Uterus (tissue), 4 donors: ENCODE measurements around the gene RAB26. TPM values are rescaled to one million over a fixed set of nuclear protein-coding genes. Genes with fewer than 3 reads are reported as not detected.

ENCODE experiments used
- DNase-seq, 2 donors: peaks; one replicate each; pipeline ENCODE4 v3.0.0-alpha.2; 2019 to 2020
- H3K27ac ChIP-seq, 2 donors: fragments of 200-600 bp; sonication (generic); 1 replicate in 1 of 2; 2 replicates in 1 of 2; pipeline ENCODE4 v1.5.1; 2016 to 2018
- H3K27me3 ChIP-seq, 2 donors: fragments of 200-600 bp; sonication (generic); one replicate each; pipeline ENCODE4 v1.5.1; 2018 to 2019; ENCODE audit warnings: control low read depth in 1 of 2
- H3K36me3 ChIP-seq, 2 donors: fragments of 200-600 bp; sonication (generic); one replicate each; pipeline ENCODE4 v1.5.1; 2019; ENCODE audit warnings: control low read depth in 1 of 2
- H3K4me1 ChIP-seq, 2 donors: fragments of 200-600 bp; sonication (generic); one replicate each; pipeline ENCODE4 v1.5.1; 2018 to 2019; ENCODE audit warnings: control low read depth in 1 of 2
- H3K4me3 ChIP-seq, 2 donors: fragments of 200-600 bp; sonication (generic); 1 replicate in 1 of 2; 2 replicates in 1 of 2; pipeline ENCODE4 v1.5.1; 2018 to 2019; ENCODE audit warnings: mild to moderate bottlenecking in 1 of 2
- H3K9me3 ChIP-seq, 2 donors: fragments of 200-600 bp; sonication (generic); one replicate each; pipeline ENCODE4 v1.5.1; 2019; ENCODE audit warnings: control low read depth in 1 of 2
- POLR2A ChIP-seq, 2 donors: fragments of 450-650 bp; IDR thresholded peaks; one replicate each; pipeline ENCODE4 v1.6.1; 2016; ENCODE audit warnings: antibody characterized with exemption in 2 of 2, mild to moderate bottlenecking in 1 of 2, moderate library complexity in 1 of 2
- intact Hi-C: fragments of 100-400 bp; cut with DNase I; formaldehyde crosslinking; loops from one replicate; pipeline ENCODE4 v1.15.1; 2023; ENCODE audit warnings: low total_unique reads
- total RNA-seq, 4 donors: library from RNA; depleted of rRNA in 3 of 4; stranded (reverse); fragments of >200 nt in 3 of 4; gene quantifications; one replicate each; pipeline versions ENCODE4 v1.1.0 to v1.2.4, GENCODE V29; 2014 to 2023
- TF ChIP-seq, protein P1 (sequence below), 4 experiments: fragments of 200-600 bp in 2 of 4; fragments of 450-650 bp in 2 of 4; sonication (generic) in 2 of 4; IDR thresholded peaks; one replicate each; pipeline ENCODE4 v1.5.1; 2016 to 2019; ENCODE audit warnings: antibody characterized with exemption in 4 of 4, mild to moderate bottlenecking in 2 of 4, moderate library complexity in 1 of 4
- donor health status: DM: yes; HTN: yes; CAD: no.

Gene RAB26
- total RNA-seq, 4 donors from 2014 or later: 0.21 TPM; not detected in 3

- Histone ChIP-seq H3K9me3 (no peaks in the 10 kb centered on the region), H3K27ac (no peak overlapping the region), H3K36me3 (no peaks in the 10 kb centered on the region), H3K4me1 (peaks cover 4 to 34% of the 10 kb centered on the region in 2 donors), H3K4me3 (no peak overlapping the region), H3K27me3 (no peaks in the 10 kb centered on the region)
- intact Hi-C loops: loop anchor here (10.0 kb wide), 2 partner anchors 47 to 63 kb away; partner anchors contain the start of genes BRICD5 and PGP
- no peak for DNase-seq
- no peak for TF ChIP-seq POLR2A (IDR thresholded peaks at IDR 0.05)
- TF ChIP-seq, protein P1, sequence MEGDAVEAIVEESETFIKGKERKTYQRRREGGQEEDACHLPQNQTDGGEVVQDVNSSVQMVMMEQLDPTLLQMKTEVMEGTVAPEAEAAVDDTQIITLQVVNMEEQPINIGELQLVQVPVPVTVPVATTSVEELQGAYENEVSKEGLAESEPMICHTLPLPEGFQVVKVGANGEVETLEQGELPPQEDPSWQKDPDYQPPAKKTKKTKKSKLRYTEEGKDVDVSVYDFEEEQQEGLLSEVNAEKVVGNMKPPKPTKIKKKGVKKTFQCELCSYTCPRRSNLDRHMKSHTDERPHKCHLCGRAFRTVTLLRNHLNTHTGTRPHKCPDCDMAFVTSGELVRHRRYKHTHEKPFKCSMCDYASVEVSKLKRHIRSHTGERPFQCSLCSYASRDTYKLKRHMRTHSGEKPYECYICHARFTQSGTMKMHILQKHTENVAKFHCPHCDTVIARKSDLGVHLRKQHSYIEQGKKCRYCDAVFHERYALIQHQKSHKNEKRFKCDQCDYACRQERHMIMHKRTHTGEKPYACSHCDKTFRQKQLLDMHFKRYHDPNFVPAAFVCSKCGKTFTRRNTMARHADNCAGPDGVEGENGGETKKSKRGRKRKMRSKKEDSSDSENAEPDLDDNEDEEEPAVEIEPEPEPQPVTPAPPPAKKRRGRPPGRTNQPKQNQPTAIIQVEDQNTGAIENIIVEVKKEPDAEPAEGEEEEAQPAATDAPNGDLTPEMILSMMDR (IDR thresholded peaks at IDR 0.05): no peak
Measured at GRCh38 chr16:2151188-2152091, 3.0 kb downstream of the RAB26 start.

- peaks cover 4 to 35% of the 10 kb centered on the region in 2 donors for H3K4me1 ChIP-seq
- no peaks in the 10 kb centered on the region for H3K27me3 ChIP-seq
- no peak for TF ChIP-seq POLR2A (IDR thresholded peaks at IDR 0.05)
- TF ChIP-seq, protein P1 (IDR thresholded peaks at IDR 0.05): no peak
- no peaks in the 10 kb centered on the region for H3K9me3 ChIP-seq
- DNase-seq: no peak
- peak overlapping the region; percentile 66 to 92 for H3K4me3 ChIP-seq
- H3K36me3 ChIP-seq: no peaks in the 10 kb centered on the region
- intact Hi-C loops: loop anchor here (10.0 kb wide), 2 partner anchors 48 to 62 kb away; partner anchors contain the start of genes BRICD5 and PGP
- H3K27ac ChIP-seq: peak overlapping the region; percentile 76 to 83
Measured at GRCh38 chr16:2152695-2153506, 4.5 kb downstream of the RAB26 start.

DNA sequence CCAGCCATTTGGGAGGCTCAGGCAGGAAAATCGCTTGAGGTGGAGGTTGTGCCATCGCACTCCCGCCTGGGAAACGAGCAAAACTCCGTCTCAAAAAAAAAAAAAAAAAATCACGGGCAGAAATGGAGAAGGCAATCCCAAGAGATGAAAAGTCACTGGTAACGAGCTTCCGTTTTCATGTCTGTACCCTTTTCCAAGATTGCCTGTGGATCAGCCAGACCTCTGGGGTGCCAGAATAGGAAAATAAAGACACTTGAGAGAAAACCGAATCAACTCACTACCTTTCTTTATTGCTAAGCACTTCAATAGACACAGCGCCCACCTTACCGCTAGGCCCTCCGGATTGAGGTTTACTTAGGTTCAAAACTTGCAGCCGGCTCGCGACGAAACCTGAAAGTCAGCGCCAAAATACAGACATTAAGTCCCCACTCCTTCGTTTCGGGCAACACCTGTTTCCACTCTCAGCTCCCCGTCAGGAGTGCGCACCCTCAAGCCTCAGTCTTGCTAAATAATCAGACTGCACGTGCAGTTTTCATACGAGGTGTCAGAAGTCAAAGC is 6.2 kb downstream of the RAB26 start:
- Histone ChIP-seq H3K27me3 (no peaks in the 10 kb centered on the region), H3K9me3 (no peaks in the 10 kb centered on the region), H3K36me3 (no peaks in the 10 kb centered on the region), H3K4me1 (peaks cover 5 to 33% of the 10 kb centered on the region in 2 donors), H3K4me3 (peak overlapping the region; percentile 66 to 92), H3K27ac (peak overlapping the region; percentile 76 to 83)
- TF ChIP-seq POLR2A (IDR thresholded peaks at IDR 0.05): no peak
- intact Hi-C loops: loop anchor here (10.0 kb wide), 2 partner anchors 50 to 60 kb away; partner anchors contain the start of genes BRICD5 and PGP
- DNase-seq: no peak

GRCh38 chr16:2155091-2155950 is 6.9 kb downstream of the RAB26 start, which contains the start of gene TRAF7:
TSS of gene TRAF7 (plus strand) at chr16:2155782. CDS start at chr16:2163921, 8,139 bp downstream.
- peak; percentile 97 for TF ChIP-seq POLR2A (IDR thresholded peaks at IDR 0.05)
- TF ChIP-seq, protein P1 (IDR thresholded peaks at IDR 0.05): peak in 1 of 4 experiments; percentile 36
- Histone ChIP-seq H3K27ac (peak within 1 kb of the TSS; percentile 76 to 83), H3K36me3 (no peaks in the 10 kb centered on the region), H3K4me3 (peak within 1 kb of the TSS; percentile 66 to 92), H3K27me3 (no peaks in the 10 kb centered on the region), H3K4me1 (peaks cover 5 to 36% of the 10 kb centered on the region in 2 donors), H3K9me3 (no peaks in the 10 kb centered on the region)
- intact Hi-C loops: loop anchor here (10.0 kb wide), 2 partner anchors 51 to 59 kb away; partner anchors contain the start of genes BRICD5 and PGP
- DNase-seq: peak; percentile 98 to 100
